HepG2 (cell line): ENCODE measurements around the gene VWA7. TPM values are rescaled to one million over a fixed set of nuclear protein-coding genes. Genes with fewer than 3 reads are reported as not detected.
A peak's percentile ranks its signal among the peaks of the same experiment; 100 is the strongest.
"Not testable (repeated sequence)": the region's sequence is repeated elsewhere in the genome, so short reads cannot be mapped to it uniquely, and the experiment has no call there.

ENCODE experiments used
- ARID5B ChIP-seq: IDR thresholded peaks from 2 replicates; pipeline ENCODE4 v1.4.0; 2020; ENCODE audit warnings: mild to moderate bottlenecking, missing genetic modification reagents
- FOXP1 ChIP-seq, 2 experiments: fragments of 450-650 bp in 1 of 2; IDR thresholded peaks; 2 replicates each; pipeline ENCODE4 v1.6.1; 2017 to 2018; ENCODE audit warnings: antibody characterized with exemption in 1 of 2
- IRF2 ChIP-seq: IDR thresholded peaks from 2 replicates; pipeline ENCODE4 v1.6.1; 2018; ENCODE audit warnings: missing genetic modification reagents, missing compliant biosample characterization
- KDM2A ChIP-seq: sonication (generic); formaldehyde crosslinking; IDR thresholded peaks from 2 replicates; pipeline ENCODE4 v1.4.0; 2020; ENCODE audit warnings: low read depth, missing genetic modification reagents, borderline replicate concordance
- NR2F6 ChIP-seq, 2 experiments: IDR thresholded peaks; 2 replicates each; pipeline ENCODE4 v1.6.1; 2016; ENCODE audit warnings: antibody characterized with exemption in 1 of 2, mild to moderate bottlenecking in 1 of 2
- PAXIP1 ChIP-seq: sonication (generic); formaldehyde crosslinking; conservative IDR thresholded peaks from 2 replicates; pipeline ENCODE4 v1.4.0; 2020; ENCODE audit warnings: mild to moderate bottlenecking, missing genetic modification reagents, moderate library complexity
- PITX1 ChIP-seq: sonication (generic); formaldehyde crosslinking; IDR thresholded peaks from 2 replicates; pipeline ENCODE4 v1.5.1; 2020; ENCODE audit warnings: mild to moderate bottlenecking, missing genetic modification reagents
- RARA ChIP-seq: IDR thresholded peaks from 2 replicates; pipeline ENCODE4 v1.6.1; 2016; ENCODE audit warnings: missing genetic modification reagents, missing compliant biosample characterization
- RXRB ChIP-seq: IDR thresholded peaks from 2 replicates; pipeline ENCODE4 v1.6.1; 2016; ENCODE audit warnings: borderline replicate concordance, missing genetic modification reagents, missing compliant biosample characterization
- ZFX ChIP-seq: sonication (generic); formaldehyde crosslinking; IDR thresholded peaks from 2 replicates; pipeline ENCODE4 v1.4.0; 2020; ENCODE audit warnings: mild to moderate bottlenecking, low read depth, missing genetic modification reagents, moderate library complexity
- ZNF318 ChIP-seq: sonication (generic); formaldehyde crosslinking; IDR thresholded peaks from 2 replicates; pipeline ENCODE4 v1.4.0; 2020; ENCODE audit warnings: mild to moderate bottlenecking, missing genetic modification reagents
- ZNF460 ChIP-seq: sonication (generic); formaldehyde crosslinking; IDR thresholded peaks from 2 replicates; pipeline ENCODE4 v1.5.1; 2020; ENCODE audit warnings: missing genetic modification reagents, mild to moderate bottlenecking, borderline replicate concordance
- ZNF563 ChIP-seq: sonication (generic); formaldehyde crosslinking; IDR thresholded peaks from 2 replicates; pipeline ENCODE4 v1.8.0; 2022; ENCODE audit warnings: mild to moderate bottlenecking, moderate library complexity, missing genetic modification reagents
- polyA plus RNA-seq, 8 experiments: library from polyadenylated mRNA; depleted of rRNA in 3 of 8; stranded (reverse) in 7 of 8; unstranded in 1 of 8; fragments of >200 nt; fragmentation: Illumina TruSeq in 4 of 8; extraction: Trizol in 4 of 8; gene quantifications; 2 replicates each; pipeline versions ENCODE4 v1.2.1 to v1.2.3, GENCODE V29; 2011 to 2016; ENCODE audit warnings: low read depth in 4 of 8, missing spikeins in 1 of 8, mixed read lengths in 1 of 8; ENCODE audit not compliant: insufficient read depth in 1 of 8
- total RNA-seq, 5 experiments: library from RNA; depleted of rRNA; stranded (reverse); fragments of >200 nt; fragmentation: Illumina TruSeq; extraction: Trizol; gene quantifications; 2 replicates each; pipeline ENCODE4 v1.2.3, GENCODE V29; 2016; ENCODE audit warnings: low read depth in 1 of 5

The VWA7 gene
- total and polyA plus RNA-seq, 2 of the 13 experiments (the other 11 are each of a cell fraction or from before 2014, with no cell fraction given), result 0.86 to 3.3 TPM

GRCh38 chr6:31808599-31808998, 31.5 kb upstream of the VWA7 start (continued):
- TF ChIP-seq ZNF318 (0 out of 2 replicates have a peak, but pooled peaks have one; percentile 51), ARID5B (CRISPR knock-in tag) (peak; percentile 84), PITX1 (peak; percentile 63; the same call in 1 of the 2 replicates), KDM2A (CRISPR knock-in tag) (0 out of 2 replicates have a peak, but pooled peaks have one; percentile 30), ZFX (CRISPR knock-in tag) (peak; percentile 25; the same call in 1 of the 2 replicates), ZNF563 (CRISPR knock-in tag) (peak; percentile 57; the same call in 1 of the 2 replicates), IRF2 (CRISPR knock-in tag) (peak; percentile 51; the same call in 1 of the 2 replicates), ZNF460 (CRISPR knock-in tag) (peak; percentile 71; the same call in 1 of the 2 replicates), RARA (CRISPR knock-in tag) (peak; percentile 94), NR2F6 (IDR thresholded peaks at IDR 0.05) (peak; percentile 68), NR2F6 (CRISPR knock-in tag; IDR thresholded peaks at IDR 0.05) (peak; percentile 90), RXRB (peak; percentile 67), FOXP1 (CRISPR knock-in tag; IDR thresholded peaks at IDR 0.05) (peak; percentile 52; the same call in 1 of the 2 replicates), PAXIP1 (CRISPR knock-in tag) (peak; percentile 54)
- not testable (repeated sequence) for TF ChIP-seq FOXP1 (IDR thresholded peaks at IDR 0.05)
